Activated CD4-positive, alpha-beta T cell treated with anti-CD3 and anti-CD28 coated beads for 48 hours (primary cell): Measurements from ENCODE around the gene CHSY1.

Source experiments
- DNase-seq: peaks from one replicate; pipeline ENCODE4 v3.0.0-alpha.2; 2020

Gene CHSY1

GRCh38 chr15:101148881-101149664 lies 102.8 kb downstream of the CHSY1 start:
- no peak for DNase-seq

- no peak for DNase-seq
Measured at GRCh38 chr15:101148166-101148880, 103.5 kb downstream of the CHSY1 start.

- DNase-seq, result no peak
Measured at GRCh38 chr15:101147181-101147580, 104.7 kb downstream of the CHSY1 start.

- DNase-seq, result no peak
Measured at GRCh38 chr15:101146118-101146702, 105.6 kb downstream of the CHSY1 start.

- DNase-seq, result no peak
Measured at GRCh38 chr15:101145362-101145761, 106.5 kb downstream of the CHSY1 start.

- no peak for DNase-seq
Measured at GRCh38 chr15:101143321-101143720, 108.5 kb downstream of the CHSY1 start.

- DNase-seq, result no peak
Measured at GRCh38 chr15:101142711-101143110, 109.1 kb downstream of the CHSY1 start.

GRCh38 chr15:101141926-101142527 lies 109.8 kb downstream of the CHSY1 start:
- DNase-seq, result no peak

- DNase-seq, result no peak
Measured at GRCh38 chr15:101140697-101141065, 111.2 kb downstream of the CHSY1 start.

GRCh38 chr15:101139986-101140696 lies 111.7 kb downstream of the CHSY1 start:
- no peak for DNase-seq

- no peak for DNase-seq
Measured at GRCh38 chr15:101138913-101139880, 112.7 kb downstream of the CHSY1 start.

GRCh38 chr15:101138086-101138660 lies 113.7 kb downstream of the CHSY1 start:
- no peak for DNase-seq

GRCh38 chr15:101137312-101137940 lies 114.4 kb downstream of the CHSY1 start:
- DNase-seq, result peak; percentile 23

- no peak for DNase-seq
Measured at GRCh38 chr15:101136381-101137268, 115.2 kb downstream of the CHSY1 start.

GRCh38 chr15:101135532-101136166 lies 116.2 kb downstream of the CHSY1 start:
- no peak for DNase-seq

GRCh38 chr15:101134780-101135179 lies 117.1 kb downstream of the CHSY1 start:
- DNase-seq, result no peak

GRCh38 chr15:101133751-101134261 lies 118.0 kb downstream of the CHSY1 start:
- DNase-seq, result no peak

GRCh38 chr15:101133181-101133460 lies 118.7 kb downstream of the CHSY1 start:
- DNase-seq, result no peak
